Suprapubic skin (tissue), 4 donors: Measurements from ENCODE around the gene ZBTB46. TPM values are rescaled to one million over a fixed set of nuclear protein-coding genes. Genes with fewer than 3 reads are reported as not detected.

ENCODE experiments used
- DNase-seq, 2 donors: peaks; one replicate each; pipeline ENCODE4 v3.0.0-alpha.2; 2019; ENCODE audit warnings: low spot score in 2 of 2
- H3K27ac ChIP-seq: fragments of 200-600 bp; sonication (generic); one replicate; pipeline ENCODE4 v1.5.1; 2019
- H3K27me3 ChIP-seq: fragments of 200-600 bp; sonication (generic); one replicate; pipeline ENCODE4 v1.5.1; 2019
- H3K36me3 ChIP-seq: fragments of 200-600 bp; sonication (generic); one replicate; pipeline ENCODE4 v1.5.1; 2019
- H3K4me1 ChIP-seq: fragments of 200-600 bp; sonication (generic); one replicate; pipeline ENCODE4 v1.5.1; 2019
- H3K4me3 ChIP-seq: fragments of 200-600 bp; sonication (generic); one replicate; pipeline ENCODE4 v1.5.1; 2019; ENCODE audit warnings: mild to moderate bottlenecking
- H3K9me3 ChIP-seq: fragments of 200-600 bp; sonication (generic); one replicate; pipeline ENCODE4 v1.5.1; 2019
- CTCF ChIP-seq, 2 donors: fragments of 200-600 bp in 1 of 2; fragments of 450-650 bp in 1 of 2; sonication (generic) in 1 of 2; IDR thresholded peaks; one replicate each; pipeline ENCODE4 v1.5.1; 2016 to 2019; ENCODE audit warnings: antibody characterized with exemption in 2 of 2, mild to moderate bottlenecking in 1 of 2, moderate library complexity in 1 of 2
- EP300 ChIP-seq: sonication (generic); formaldehyde crosslinking; IDR thresholded peaks from one replicate; pipeline ENCODE4 v1.6.1; 2017; ENCODE audit warnings: antibody characterized with exemption
- POLR2A ChIP-seq, 2 donors: fragments of 450-650 bp; IDR thresholded peaks; one replicate each; pipeline ENCODE4 v1.6.1; 2017; ENCODE audit warnings: antibody characterized with exemption in 2 of 2, mild to moderate bottlenecking in 2 of 2, moderate library complexity in 2 of 2
- POLR2AphosphoS5 ChIP-seq, 3 donors: sonication (generic); formaldehyde crosslinking; IDR thresholded peaks; one replicate each; pipeline ENCODE4 v1.6.1; 2017; ENCODE audit warnings: antibody characterized with exemption in 3 of 3
- WGBS: methylation state at CpG from one replicate; pipeline ENCODE4 v1.1.5; 2018; 5-methylcytosine and 5-hydroxymethylcytosine counted together
- total RNA-seq, 4 donors: library from RNA; depleted of rRNA; stranded (reverse); fragments of >200 nt; gene quantifications; one replicate each; pipeline ENCODE4 v1.1.0, GENCODE V29; 2016

The ZBTB46 gene
- total RNA-seq, 4 donors from 2014 or later: 3.4 to 5.1 (median 4.4) TPM

DNA sequence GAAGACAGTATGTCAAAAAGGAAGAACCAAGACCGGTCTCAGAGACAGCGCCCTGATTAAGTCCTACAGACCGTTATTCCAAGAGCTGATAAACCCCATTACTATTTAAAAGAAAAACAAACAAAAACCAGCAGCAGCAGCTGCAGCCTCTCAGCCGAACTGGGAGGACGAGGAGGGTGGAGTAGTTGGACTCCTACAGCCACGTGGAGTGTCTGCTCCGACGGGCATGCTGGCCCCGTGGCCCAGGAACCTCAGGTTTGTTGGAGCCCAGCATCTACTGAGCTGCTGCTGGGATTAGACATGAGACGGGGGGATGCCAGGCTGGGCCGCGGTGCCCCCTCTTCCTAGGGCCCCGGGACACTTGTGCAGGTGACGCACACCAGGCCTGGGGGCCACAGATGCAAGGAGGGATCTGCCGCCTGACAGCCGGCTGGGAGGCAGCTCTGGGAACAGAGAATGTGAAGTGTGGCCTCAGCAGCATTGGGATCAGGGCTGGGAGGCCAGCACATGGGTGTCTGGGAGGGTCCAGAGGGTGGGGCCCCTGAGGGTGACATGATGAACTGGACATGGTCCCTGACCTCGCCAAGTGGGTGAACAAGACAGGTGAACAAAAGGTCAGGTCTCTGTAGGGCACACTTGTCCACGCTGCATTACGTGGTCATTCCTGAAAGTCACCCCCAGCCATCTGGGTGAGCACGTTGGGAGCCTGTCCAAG is 2.9 kb upstream of the ZBTB46 start:
- H3K36me3 ChIP-seq: no peaks in the 10 kb centered on the region
- no peak for DNase-seq
- no peaks in the 10 kb centered on the region for H3K27me3 ChIP-seq
- H3K9me3 ChIP-seq: no peaks in the 10 kb centered on the region
- WGBS: 80% methylated on average over 16 of the region's 20 CpGs
- TF ChIP-seq POLR2AphosphoS5 (IDR thresholded peaks at IDR 0.05) (no peak), POLR2A (IDR thresholded peaks at IDR 0.05) (no peak), CTCF (IDR thresholded peaks at IDR 0.05) (no peak), EP300 (no peak)
- peaks cover 47% of the 10 kb centered on the region for H3K4me1 ChIP-seq
- no peak overlapping the region for H3K27ac ChIP-seq
- no peak overlapping the region for H3K4me3 ChIP-seq

DNA sequence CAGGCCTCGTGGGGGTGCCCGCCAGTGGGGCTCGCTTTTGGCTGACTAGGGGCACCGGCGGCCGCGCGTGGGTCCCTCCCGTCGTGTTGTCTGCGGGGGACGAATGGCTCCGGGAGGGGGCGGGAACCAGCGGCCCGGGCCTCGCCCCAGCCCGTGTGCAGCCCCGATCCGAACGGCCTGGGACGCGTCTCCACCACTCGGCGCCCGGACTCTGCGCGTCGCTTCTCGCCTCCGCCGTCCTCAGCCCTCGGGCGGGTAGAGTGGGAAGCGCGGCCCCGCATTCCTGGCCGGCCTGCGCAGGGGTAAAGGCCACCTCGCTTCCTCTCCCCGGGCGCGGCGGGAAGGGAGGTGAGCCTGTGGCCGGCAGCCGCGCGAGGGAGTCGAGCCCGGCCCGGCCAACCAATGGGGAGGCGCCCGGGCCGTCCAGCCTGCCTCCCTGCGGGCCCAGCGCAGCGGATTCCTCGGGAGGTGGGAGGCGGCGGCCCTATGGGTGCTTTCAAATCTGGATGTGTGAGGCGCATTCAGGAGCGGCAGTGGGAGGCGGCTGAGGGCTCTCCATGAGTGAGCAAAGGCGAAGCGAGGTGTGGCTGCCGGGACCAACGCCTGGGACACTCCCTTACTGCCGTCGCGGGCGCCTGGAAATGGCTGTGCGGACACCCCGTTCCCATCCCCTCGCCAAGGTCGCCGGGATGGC is 1.1 kb upstream of the ZBTB46 start:
- TF ChIP-seq POLR2A (IDR thresholded peaks at IDR 0.05): no peak
- no peak for TF ChIP-seq POLR2AphosphoS5 (IDR thresholded peaks at IDR 0.05)
- no peak for TF ChIP-seq EP300
- TF ChIP-seq CTCF (IDR thresholded peaks at IDR 0.05): no peak
- no peaks in the 10 kb centered on the region for H3K9me3 ChIP-seq
- no peaks in the 10 kb centered on the region for H3K27me3 ChIP-seq
- DNase-seq: peak in 1 of 2 donors; percentile 69
- H3K36me3 ChIP-seq: no peaks in the 10 kb centered on the region
- peak overlapping the region; percentile 36 for H3K27ac ChIP-seq
- WGBS: no CpG with 5 or more reads among the region's 76 CpGs
- H3K4me3 ChIP-seq: peak overlapping the region; percentile 59
- H3K4me1 ChIP-seq: peaks cover 47% of the 10 kb centered on the region

DNA sequence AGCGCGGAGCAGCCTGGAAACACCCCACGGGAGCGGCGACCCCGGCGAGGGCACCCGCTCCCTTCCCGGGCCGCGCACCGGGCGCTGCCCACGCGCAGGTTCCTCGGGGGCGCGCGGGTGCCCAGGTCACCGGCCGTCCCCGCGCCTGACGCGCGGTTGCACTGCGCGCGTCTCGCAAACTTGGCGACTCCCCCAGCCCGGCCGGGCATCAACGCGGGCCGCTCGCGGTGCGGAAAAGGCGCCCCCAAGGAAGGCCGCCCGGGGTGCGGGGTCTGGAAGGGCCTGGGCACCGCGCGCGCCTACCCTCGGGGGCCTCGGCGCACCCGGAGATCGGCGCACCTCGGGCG is 555 bp upstream of the ZBTB46 start:
- H3K4me3 ChIP-seq: peak overlapping the region; percentile 59
- H3K27ac ChIP-seq: peak overlapping the region; percentile 36
- TF ChIP-seq POLR2AphosphoS5 (IDR thresholded peaks at IDR 0.05) (no peak), EP300 (no peak), CTCF (IDR thresholded peaks at IDR 0.05) (no peak), POLR2A (IDR thresholded peaks at IDR 0.05) (no peak)
- peak in 1 of 2 donors; percentile 69 for DNase-seq
- peaks cover 47% of the 10 kb centered on the region for H3K4me1 ChIP-seq
- WGBS: 0% methylated on average over 3 of the region's 55 CpGs
- no peaks in the 10 kb centered on the region for H3K9me3 ChIP-seq
- H3K36me3 ChIP-seq: no peaks in the 10 kb centered on the region
- no peaks in the 10 kb centered on the region for H3K27me3 ChIP-seq

- Histone ChIP-seq H3K27me3 (no peaks in the 10 kb centered on the region), H3K4me3 (peak overlapping the region; percentile 70), H3K4me1 (peaks cover 43% of the 10 kb centered on the region), H3K27ac (peak overlapping the region; percentile 60), H3K9me3 (no peaks in the 10 kb centered on the region), H3K36me3 (no peaks in the 10 kb centered on the region)
- no peak for DNase-seq
- no peak for TF ChIP-seq EP300
- no peak for TF ChIP-seq CTCF (IDR thresholded peaks at IDR 0.05)
- no peak for TF ChIP-seq POLR2AphosphoS5 (IDR thresholded peaks at IDR 0.05)
- no peak for TF ChIP-seq POLR2A (IDR thresholded peaks at IDR 0.05)
- 3% methylated on average over 18 of the region's 99 CpGs for WGBS
These were observed 874 bp downstream of the ZBTB46 start for GRCh38 chr20:63829945-63830835.

DNA sequence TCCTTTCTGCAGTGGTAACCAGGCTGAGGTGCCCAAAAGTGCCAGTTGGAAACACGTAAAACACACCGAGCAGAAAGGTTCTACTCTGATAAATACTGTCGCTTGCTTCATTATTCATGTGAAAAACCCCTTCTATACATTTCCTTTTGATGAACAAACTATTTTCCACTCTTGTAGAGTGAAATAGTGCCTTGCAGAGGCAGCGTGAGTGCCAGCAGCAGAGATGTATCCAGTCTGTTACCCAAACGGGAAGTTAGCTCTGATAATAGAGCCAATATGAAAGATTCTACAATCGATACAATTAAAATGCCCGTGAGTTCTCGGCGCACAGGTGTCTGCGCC is 1.5 kb downstream of the ZBTB46 start:
- no peaks in the 10 kb centered on the region for H3K36me3 ChIP-seq
- no peaks in the 10 kb centered on the region for H3K9me3 ChIP-seq
- 24% methylated on average over 10 of the region's 10 CpGs for WGBS
- no peak overlapping the region for H3K27ac ChIP-seq
- DNase-seq: no peak
- peaks cover 37% of the 10 kb centered on the region for H3K4me1 ChIP-seq
- no peak for TF ChIP-seq POLR2A (IDR thresholded peaks at IDR 0.05)
- TF ChIP-seq CTCF (IDR thresholded peaks at IDR 0.05): no peak
- TF ChIP-seq POLR2AphosphoS5 (IDR thresholded peaks at IDR 0.05): no peak
- H3K4me3 ChIP-seq: peak overlapping the region; percentile 70
- H3K27me3 ChIP-seq: no peaks in the 10 kb centered on the region
